ENCODE measurements around the gene AUTS2.

AUTS2 gene

DNA sequence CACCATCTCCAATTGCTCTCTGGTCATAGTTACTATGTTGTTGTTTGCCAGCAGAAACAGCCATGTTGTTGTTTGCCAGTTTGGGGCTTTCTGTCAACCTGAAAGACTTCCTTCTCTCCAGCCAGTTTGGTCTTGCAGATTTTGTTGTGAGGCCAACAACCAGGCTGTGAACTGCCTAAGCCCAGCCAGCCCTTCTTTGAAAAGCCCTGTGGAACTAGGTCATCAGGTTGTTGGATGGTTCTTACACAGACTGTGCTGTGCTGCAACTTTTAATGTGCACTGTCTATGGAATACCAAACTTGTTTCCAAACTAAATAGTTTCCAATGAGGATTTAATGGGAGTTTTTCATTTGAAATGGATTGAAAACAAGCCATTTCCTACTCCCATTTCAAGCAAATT lies 940.9 kb downstream of the AUTS2 start:
- POLR2A ChIA-PET, result no interaction called here

GRCh38 chr7:70539617-70540016 lies 941.3 kb downstream of the AUTS2 start:
- Histone ChIP-seq H3K36me3 (ENCODE audit: control insufficient read depth in 2 of 2, insufficient read depth in 1 of 2, low read length in 2 of 2) (no peaks in the 10 kb centered on the region), H3K4me1 (ENCODE audit: control insufficient read depth, insufficient read depth, low read length) (no peaks in the 10 kb centered on the region), H3K4me3 (ENCODE audit: low read depth, low read length) (no peak overlapping the region), H3K27ac (ENCODE audit: extremely low read depth, low read depth, low read length) (no peak overlapping the region), H3K9me3 (ENCODE audit: control insufficient read depth, insufficient read depth, low read depth, low read length) (no peaks in the 10 kb centered on the region)
- CTCF ChIA-PET, result no interaction called here
- POLR2A ChIA-PET, result no interaction called here
- no peak for TF ChIP-seq ZBTB21 (tag by site-specific recombination; IDR thresholded peaks at IDR 0.05)

More for the DNA sequence above, 940.9 kb downstream of the AUTS2 start:
- Histone ChIP-seq H3K9me3 (ENCODE audit: control insufficient read depth, insufficient read depth, low read depth, low read length) (no peaks in the 10 kb centered on the region), H3K4me3 (ENCODE audit: low read depth, low read length) (no peak overlapping the region), H3K4me1 (ENCODE audit: control insufficient read depth, insufficient read depth, low read length) (no peaks in the 10 kb centered on the region), H3K36me3 (ENCODE audit: control insufficient read depth in 2 of 2, insufficient read depth in 1 of 2, low read length in 2 of 2) (no peaks in the 10 kb centered on the region), H3K27ac (ENCODE audit: extremely low read depth, low read depth, low read length) (no peak overlapping the region)
- no peak for TF ChIP-seq ZNF324 (tag by site-specific recombination; IDR thresholded peaks at IDR 0.05)
- TF ChIP-seq WT1 (tag by site-specific recombination; IDR thresholded peaks at IDR 0.05), result no peak
- no peak for TF ChIP-seq ZNF561 (tag by site-specific recombination; IDR thresholded peaks at IDR 0.05; ENCODE audit: borderline replicate concordance)
- TF ChIP-seq ZNF558 (tag by site-specific recombination; IDR thresholded peaks at IDR 0.05), result no peak
- TF ChIP-seq ZBTB44 (tag by site-specific recombination; IDR thresholded peaks at IDR 0.05), result no peak
- no peak for TF ChIP-seq SCRT2 (tag by site-specific recombination; IDR thresholded peaks at IDR 0.05)
- no peak for TF ChIP-seq GLIS1 (tag by site-specific recombination; IDR thresholded peaks at IDR 0.05)
- TF ChIP-seq ZNF707 (tag by site-specific recombination; IDR thresholded peaks at IDR 0.05), result no peak
- no peak for TF ChIP-seq ZNF248 (tag by site-specific recombination; IDR thresholded peaks at IDR 0.05)
- TF ChIP-seq ZNF211 (tag by site-specific recombination; IDR thresholded peaks at IDR 0.05; ENCODE audit: low read depth), result no peak
- no peak for TF ChIP-seq ZFP69B (tag by site-specific recombination; IDR thresholded peaks at IDR 0.05)
- CTCF ChIA-PET, result no interaction called here

DNA sequence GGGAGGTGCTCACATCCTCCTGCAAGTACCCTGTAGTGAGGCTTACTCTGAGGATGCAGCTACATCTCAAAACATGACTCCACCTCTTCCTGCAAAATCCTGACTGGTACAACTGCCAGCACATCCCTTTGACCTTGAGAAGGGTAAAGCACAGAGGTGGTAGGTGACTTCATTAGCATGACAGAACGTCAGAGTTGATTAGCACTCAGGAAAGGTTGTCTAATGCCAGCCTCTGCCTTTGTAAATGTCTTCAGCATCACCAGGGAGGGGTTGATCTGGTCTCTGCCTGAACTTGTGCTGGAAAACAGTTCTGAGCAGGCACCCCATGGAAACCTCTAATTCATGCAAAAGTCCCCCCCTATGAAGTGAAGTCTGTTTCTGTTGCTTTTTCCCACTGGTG lies 942.4 kb downstream of the AUTS2 start:
- Histone ChIP-seq H3K9me3 (ENCODE audit: control insufficient read depth, insufficient read depth, low read depth, low read length) (no peaks in the 10 kb centered on the region), H3K36me3 (ENCODE audit: control insufficient read depth in 2 of 2, insufficient read depth in 1 of 2, low read length in 2 of 2) (no peaks in the 10 kb centered on the region), H3K4me1 (ENCODE audit: control insufficient read depth, insufficient read depth, low read length) (no peaks in the 10 kb centered on the region), H3K4me3 (ENCODE audit: low read depth, low read length) (no peak overlapping the region), H3K27ac (ENCODE audit: extremely low read depth, low read depth, low read length) (no peak overlapping the region)
- CTCF ChIA-PET, result no interaction called here
- POLR2A ChIA-PET, result no interaction called here
- TF ChIP-seq ZBTB20 (tag by site-specific recombination; IDR thresholded peaks at IDR 0.05) (no peak), ZIC2 (tag by site-specific recombination; IDR thresholded peaks at IDR 0.05) (no peak), ZNF140 (tag by site-specific recombination; IDR thresholded peaks at IDR 0.05) (no peak), ZBTB17 (tag by site-specific recombination; IDR thresholded peaks at IDR 0.05) (no peak)
- TF ChIP-seq, protein P1, sequence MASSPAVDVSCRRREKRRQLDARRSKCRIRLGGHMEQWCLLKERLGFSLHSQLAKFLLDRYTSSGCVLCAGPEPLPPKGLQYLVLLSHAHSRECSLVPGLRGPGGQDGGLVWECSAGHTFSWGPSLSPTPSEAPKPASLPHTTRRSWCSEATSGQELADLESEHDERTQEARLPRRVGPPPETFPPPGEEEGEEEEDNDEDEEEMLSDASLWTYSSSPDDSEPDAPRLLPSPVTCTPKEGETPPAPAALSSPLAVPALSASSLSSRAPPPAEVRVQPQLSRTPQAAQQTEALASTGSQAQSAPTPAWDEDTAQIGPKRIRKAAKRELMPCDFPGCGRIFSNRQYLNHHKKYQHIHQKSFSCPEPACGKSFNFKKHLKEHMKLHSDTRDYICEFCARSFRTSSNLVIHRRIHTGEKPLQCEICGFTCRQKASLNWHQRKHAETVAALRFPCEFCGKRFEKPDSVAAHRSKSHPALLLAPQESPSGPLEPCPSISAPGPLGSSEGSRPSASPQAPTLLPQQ (tag by site-specific recombination; IDR thresholded peaks at IDR 0.05), result no peak
- TF ChIP-seq, protein P2, sequence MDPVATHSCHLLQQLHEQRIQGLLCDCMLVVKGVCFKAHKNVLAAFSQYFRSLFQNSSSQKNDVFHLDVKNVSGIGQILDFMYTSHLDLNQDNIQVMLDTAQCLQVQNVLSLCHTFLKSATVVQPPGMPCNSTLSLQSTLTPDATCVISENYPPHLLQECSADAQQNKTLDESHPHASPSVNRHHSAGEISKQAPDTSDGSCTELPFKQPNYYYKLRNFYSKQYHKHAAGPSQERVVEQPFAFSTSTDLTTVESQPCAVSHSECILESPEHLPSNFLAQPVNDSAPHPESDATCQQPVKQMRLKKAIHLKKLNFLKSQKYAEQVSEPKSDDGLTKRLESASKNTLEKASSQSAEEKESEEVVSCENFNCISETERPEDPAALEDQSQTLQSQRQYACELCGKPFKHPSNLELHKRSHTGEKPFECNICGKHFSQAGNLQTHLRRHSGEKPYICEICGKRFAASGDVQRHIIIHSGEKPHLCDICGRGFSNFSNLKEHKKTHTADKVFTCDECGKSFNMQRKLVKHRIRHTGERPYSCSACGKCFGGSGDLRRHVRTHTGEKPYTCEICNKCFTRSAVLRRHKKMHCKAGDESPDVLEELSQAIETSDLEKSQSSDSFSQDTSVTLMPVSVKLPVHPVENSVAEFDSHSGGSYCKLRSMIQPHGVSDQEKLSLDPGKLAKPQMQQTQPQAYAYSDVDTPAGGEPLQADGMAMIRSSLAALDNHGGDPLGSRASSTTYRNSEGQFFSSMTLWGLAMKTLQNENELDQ (tag by site-specific recombination; IDR thresholded peaks at IDR 0.05; ENCODE audit: low read depth), result no peak
